Tibial artery (tissue), 4 donors: ENCODE data around the gene IGSF21.

Experiments used
- DNase-seq, 2 donors: peaks; one replicate each; pipeline ENCODE4 v3.0.0-alpha.2; 2019
- H3K27ac ChIP-seq, 2 donors: fragments of 200-600 bp; sonication (generic) in 1 of 2; 1 replicate in 1 of 2; 2 replicates in 1 of 2; pipeline ENCODE4 v1.5.1; 2018 to 2019; ENCODE audit warnings: mild to moderate bottlenecking in 1 of 2
- H3K27me3 ChIP-seq, 2 donors: fragments of 200-600 bp; sonication (generic) in 1 of 2; one replicate each; pipeline versions ENCODE4 v1.5.1 to v1.6.0; 2016 to 2019
- H3K36me3 ChIP-seq, 3 donors: fragments of 200-600 bp; sonication (generic) in 2 of 3; one replicate each; pipeline ENCODE4 v1.5.1; 2016 to 2019; ENCODE audit warnings: mild to moderate bottlenecking in 2 of 3
- H3K4me1 ChIP-seq, 4 donors: fragments of 200-600 bp; sonication (generic) in 2 of 4; 1 replicate in 3 of 4; 2 replicates in 1 of 4; pipeline ENCODE4 v1.5.1; 2016 to 2019
- H3K4me3 ChIP-seq, 2 donors: fragments of 200-600 bp; sonication (generic) in 1 of 2; 1 replicate in 1 of 2; 2 replicates in 1 of 2; pipeline ENCODE4 v1.5.1; 2018 to 2019; ENCODE audit warnings: mild to moderate bottlenecking in 2 of 2
- H3K9me3 ChIP-seq, 3 donors: fragments of 200-600 bp; sonication (generic) in 1 of 3; one replicate each; pipeline ENCODE4 v1.5.1; 2016 to 2019
- CTCF ChIP-seq, 2 experiments: fragments of 200-600 bp in 1 of 2; fragments of 450-650 bp in 1 of 2; IDR thresholded peaks; one replicate each; pipeline ENCODE4 v1.5.1; 2017 to 2019; ENCODE audit warnings: antibody characterized with exemption in 2 of 2, mild to moderate bottlenecking in 1 of 2, moderate library complexity in 1 of 2
- intact Hi-C: fragments of 100-400 bp; cut with DNase I; formaldehyde crosslinking; loops from one replicate; pipeline ENCODE4 v1.15.0; 2023; ENCODE audit warnings: low total_unique reads

Gene IGSF21

GRCh38 chr1:18328803-18329202, 221.2 kb downstream of the IGSF21 start:
- DNase-seq = no peak
- intact Hi-C loops = no loop called here
- Histone ChIP-seq H3K9me3 (no peaks in the 10 kb centered on the region), H3K4me1 (no peaks in the 10 kb centered on the region), H3K4me3 (no peak overlapping the region), H3K27ac (no peak overlapping the region), H3K27me3 (peaks cover 0 to 50% of the 10 kb centered on the region in 2 donors), H3K36me3 (no peaks in the 10 kb centered on the region)
- no peak for TF ChIP-seq CTCF (IDR thresholded peaks at IDR 0.05)

- no peak for TF ChIP-seq CTCF (IDR thresholded peaks at IDR 0.05)
- H3K27ac ChIP-seq = no peak overlapping the region
- peaks cover 0 to 47% of the 10 kb centered on the region in 2 donors for H3K27me3 ChIP-seq
- H3K4me3 ChIP-seq = no peak overlapping the region
- H3K36me3 ChIP-seq = no peaks in the 10 kb centered on the region
- intact Hi-C loops = no loop called here
- no peaks in the 10 kb centered on the region for H3K9me3 ChIP-seq
- no peaks in the 10 kb centered on the region for H3K4me1 ChIP-seq
- no peak for DNase-seq
Measured at GRCh38 chr1:18329469-18330253, 222.1 kb downstream of the IGSF21 start.

GRCh38 chr1:18332576-18332975, 225.0 kb downstream of the IGSF21 start:
- no peak for TF ChIP-seq CTCF (IDR thresholded peaks at IDR 0.05)
- H3K4me3 ChIP-seq = no peak overlapping the region
- no peaks in the 10 kb centered on the region for H3K4me1 ChIP-seq
- no peak for DNase-seq
- H3K27ac ChIP-seq = no peak overlapping the region
- H3K27me3 ChIP-seq = peaks cover 0 to 41% of the 10 kb centered on the region in 2 donors
- intact Hi-C loops = no loop called here
- no peaks in the 10 kb centered on the region for H3K9me3 ChIP-seq
- H3K36me3 ChIP-seq = no peaks in the 10 kb centered on the region

DNA sequence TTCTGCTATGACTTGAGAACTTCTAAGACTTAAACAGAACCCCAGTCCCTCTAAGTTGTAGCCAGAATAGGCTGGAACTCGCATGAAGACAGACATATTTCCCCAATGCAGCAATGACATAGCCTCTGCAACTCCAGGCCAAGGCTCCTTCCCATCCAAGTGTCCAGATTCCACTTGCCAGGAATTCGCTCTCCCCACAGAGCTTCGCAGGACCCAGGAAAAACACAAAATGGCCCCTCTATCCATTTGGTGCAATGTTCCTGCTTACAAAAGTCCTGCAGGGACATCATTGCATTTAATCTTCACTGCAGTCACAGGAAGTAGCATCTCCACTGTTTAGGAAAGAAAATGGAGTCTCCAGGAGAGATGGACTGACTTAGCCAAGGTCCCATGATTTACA, 225.6 kb downstream of the IGSF21 start:
- TF ChIP-seq CTCF (IDR thresholded peaks at IDR 0.05) = no peak

DNA sequence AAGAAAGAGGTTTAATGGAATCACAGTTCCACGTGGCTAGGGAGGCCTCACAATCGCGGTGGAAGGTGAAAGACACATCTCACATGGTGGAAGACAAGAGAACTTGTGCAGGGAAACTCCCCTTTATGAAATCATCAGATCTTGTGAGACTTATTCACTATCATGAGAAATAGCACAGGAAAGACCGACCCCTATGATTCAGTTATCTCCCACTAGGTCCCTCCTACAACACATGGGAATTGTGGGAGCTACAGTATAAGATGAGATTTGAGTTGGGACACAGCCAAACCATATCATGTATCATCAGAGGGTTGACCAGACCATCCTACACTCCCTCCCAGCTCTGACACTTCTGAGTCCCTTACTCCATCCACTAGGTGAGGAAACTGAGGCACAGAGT, 229.2 kb downstream of the IGSF21 start:
- no peak for DNase-seq
- H3K9me3 ChIP-seq = no peaks in the 10 kb centered on the region
- H3K4me3 ChIP-seq = no peak overlapping the region
- no peaks in the 10 kb centered on the region for H3K36me3 ChIP-seq
- TF ChIP-seq CTCF (IDR thresholded peaks at IDR 0.05) = no peak
- H3K4me1 ChIP-seq = no peaks in the 10 kb centered on the region
- H3K27me3 ChIP-seq = peaks cover 0 to 40% of the 10 kb centered on the region in 2 donors
- no peak overlapping the region for H3K27ac ChIP-seq
- intact Hi-C loops = no loop called here

More for the DNA sequence above, 225.6 kb downstream of the IGSF21 start:
- DNase-seq = no peak
- peaks cover 0 to 41% of the 10 kb centered on the region in 2 donors for H3K27me3 ChIP-seq
- no peaks in the 10 kb centered on the region for H3K9me3 ChIP-seq
- H3K36me3 ChIP-seq = no peaks in the 10 kb centered on the region
- H3K27ac ChIP-seq = no peak overlapping the region
- no peaks in the 10 kb centered on the region for H3K4me1 ChIP-seq
- intact Hi-C loops = no loop called here
- H3K4me3 ChIP-seq = no peak overlapping the region
